ENCODE data around the gene NOA1.

GRCh38 chr4:56986952-56987351 lies 9.5 kb upstream of the NOA1 start:
- TF ChIP-seq CTCF (IDR thresholded peaks at IDR 0.05) (no peak), POLR2A (IDR thresholded peaks at IDR 0.05) (no peak)

Measured in heart left ventricle (tissue), 13 donors.